GM12878 (cell line): ENCODE measurements around the gene FOXA2. TPM values are rescaled to one million over a fixed set of nuclear protein-coding genes. Genes with fewer than 3 reads are reported as not detected.

Experiments
- ATAC-seq: fragments of 200-7000 bp; cut with Tn5 transposase; 3 replicates; pipeline ENCODE4 v1.9.1; 2020; ENCODE audit warnings: mild to moderate bottlenecking, moderate library complexity
- BruUV-seq: library from RNA; stranded (reverse); fragments of 400-500 nt; replicated peaks from 2 replicates; lab custom pipeline; 2021; lab: Mats Ljungman, UMichigan
- CTCF ChIA-PET: fragments of 300-600 bp; sonication (Branson Sonifier 250); formaldehyde crosslinking; extraction: SDS; loops from one replicate; lab custom pipeline; 2021; ENCODE audit warnings: inconsistent platforms; lab: Yijun Ruan, JAX
- POLR2A ChIA-PET: fragments of 350-600 bp; formaldehyde crosslinking; extraction: SDS; loops from one replicate; lab custom pipeline; 2021; ENCODE audit warnings: inconsistent platforms; lab: Charles Lee
- RAD21 ChIA-PET: fragments of 300-600 bp; sonication (Branson Sonifier 250); formaldehyde crosslinking; loops from one replicate; lab custom pipeline; 2023; ENCODE audit warnings: antibody characterized with exemption; ENCODE audit not compliant: unreplicated experiment; lab: Charles Lee
- SMC1A ChIA-PET: fragments of 300-600 bp; sonication (Branson Sonifier 250); formaldehyde crosslinking; loops from one replicate; lab custom pipeline; 2023; ENCODE audit not compliant: unreplicated experiment, uncharacterized antibody; lab: Charles Lee
- DNase-seq: peaks from one replicate; pipeline ENCODE4 v3.0.0-alpha.2; 2011; ENCODE audit warnings: low read depth, low spot score
- FAIRE-seq: peaks from 3 replicates; lab custom pipeline; 2011; peaks lifted over from hg19 to GRCh38; lab: Jason Lieb, UNC
- H2AFZ ChIP-seq: 2 replicates; pipeline ENCODE4 v1.6.0; 2011; ENCODE audit warnings: low read depth, low read length, control low read depth; ENCODE audit not compliant: control insufficient read depth
- H3K27ac ChIP-seq: 2 replicates; pipeline ENCODE4 v1.5.1; 2011; ENCODE audit warnings: control low read depth; ENCODE audit not compliant: control insufficient read depth, insufficient read depth
- H3K27me3 ChIP-seq, 2 experiments: replicated peaks in 1 of 2; 2 replicates each; pipeline versions ENCODE4 v1.6.0 to v1.6.1; 2011; ENCODE audit warnings: low read length in 1 of 2; ENCODE audit not compliant: control insufficient read depth in 2 of 2, insufficient read depth in 2 of 2
- H3K36me3 ChIP-seq, 2 experiments: 2 replicates each; pipeline ENCODE4 v1.5.1; 2011; ENCODE audit warnings: low read length in 1 of 2; ENCODE audit not compliant: control insufficient read depth in 2 of 2, insufficient read depth in 2 of 2
- H3K4me1 ChIP-seq: 2 replicates; pipeline ENCODE4 v1.6.1; 2011; ENCODE audit warnings: mild to moderate bottlenecking, low read length, moderate library complexity, mixed read lengths; ENCODE audit not compliant: control insufficient read depth, insufficient read depth
- H3K4me2 ChIP-seq: 2 replicates; pipeline ENCODE4 v1.6.0; 2011; ENCODE audit warnings: control low read depth; ENCODE audit not compliant: control insufficient read depth, insufficient read depth
- H3K4me3 ChIP-seq: fragments of 200-600 bp; sonication (generic); 2 replicates; pipeline ENCODE4 v1.5.1; 2016
- H3K79me2 ChIP-seq: 2 replicates; pipeline ENCODE4 v1.6.0; 2011; ENCODE audit warnings: low read length; ENCODE audit not compliant: control insufficient read depth, insufficient read depth
- H3K9ac ChIP-seq: 2 replicates; pipeline ENCODE4 v1.8.0; 2011; ENCODE audit warnings: low read length, control low read depth, mixed read lengths; ENCODE audit not compliant: control insufficient read depth, insufficient read depth
- H3K9me3 ChIP-seq: replicated peaks from 3 replicates; pipeline ENCODE4 v1.5.1; 2011; ENCODE audit warnings: mild to moderate bottlenecking, low read length; ENCODE audit not compliant: control insufficient read depth, insufficient read depth
- H4K20me1 ChIP-seq: 2 replicates; pipeline ENCODE4 v1.6.0; 2011; ENCODE audit not compliant: control insufficient read depth, insufficient read depth
- BACH1 ChIP-seq: fragments of 450-650 bp; IDR thresholded peaks from 2 replicates; pipeline ENCODE4 v1.6.1; 2017; ENCODE audit warnings: mild to moderate bottlenecking, borderline replicate concordance
- BCLAF1 ChIP-seq: fragments of 450-650 bp; IDR thresholded peaks from 2 replicates; pipeline ENCODE4 v1.6.1; 2017; ENCODE audit warnings: antibody characterized with exemption, mild to moderate bottlenecking, moderate library complexity
- E2F8 ChIP-seq: fragments of 450-650 bp; IDR thresholded peaks from 2 replicates; pipeline ENCODE4 v1.6.1; 2018; ENCODE audit warnings: mild to moderate bottlenecking, low read depth, moderate library complexity; ENCODE audit not compliant: partially characterized antibody
- ETV6 ChIP-seq, 2 experiments: fragments of 450-650 bp in 1 of 2; IDR thresholded peaks in 1 of 2; conservative IDR thresholded peaks in 1 of 2; 2 replicates each; pipeline ENCODE4 v1.6.1; 2014; ENCODE audit warnings: antibody characterized with exemption in 1 of 2, borderline replicate concordance in 1 of 2, low read depth in 1 of 2, mild to moderate bottlenecking in 1 of 2, moderate library complexity in 1 of 2
- HSF1 ChIP-seq: fragments of 150-350 bp; IDR thresholded peaks from 2 replicates; pipeline ENCODE4 v1.6.1; 2014; ENCODE audit warnings: mild to moderate bottlenecking, low read depth, low read length
- MTA3 ChIP-seq: IDR thresholded peaks from 2 replicates; pipeline ENCODE4 v1.6.1; 2012; ENCODE audit warnings: low read length, inconsistent platforms, borderline replicate concordance
- NFXL1 ChIP-seq: fragments of 450-650 bp; IDR thresholded peaks from 2 replicates; pipeline ENCODE4 v1.6.1; 2017; ENCODE audit warnings: antibody characterized with exemption, mild to moderate bottlenecking, borderline replicate concordance
- NRF1 ChIP-seq: conservative IDR thresholded peaks from 2 replicates; pipeline ENCODE4 v1.6.1; 2011; ENCODE audit warnings: mild to moderate bottlenecking, low read depth, low read length, improper control_type of control experiment
- RAD21 ChIP-seq: IDR thresholded peaks from 2 replicates; pipeline ENCODE4 v1.6.1; 2011; ENCODE audit warnings: mild to moderate bottlenecking, low read depth, low read length, moderate library complexity; ENCODE audit not compliant: insufficient read depth
- SMARCA5 ChIP-seq: fragments of 450-650 bp; IDR thresholded peaks from 2 replicates; pipeline ENCODE4 v1.6.1; 2017; ENCODE audit warnings: mild to moderate bottlenecking
- ZBED1 ChIP-seq: IDR thresholded peaks from 2 replicates; pipeline ENCODE4 v1.6.1; 2016; ENCODE audit warnings: borderline replicate concordance
- ZBTB4 ChIP-seq: fragments of 450-650 bp; formaldehyde crosslinking; IDR thresholded peaks from 2 replicates; pipeline ENCODE4 v1.4.0; 2022; ENCODE audit warnings: mild to moderate bottlenecking, moderate library complexity
- ZNF217 ChIP-seq: fragments of 450-650 bp; IDR thresholded peaks from 2 replicates; pipeline ENCODE4 v1.6.1; 2017; ENCODE audit warnings: antibody characterized with exemption, mild to moderate bottlenecking
- ZNF24 ChIP-seq: fragments of 450-650 bp; IDR thresholded peaks from 2 replicates; pipeline ENCODE4 v1.6.1; 2017; ENCODE audit warnings: antibody characterized with exemption, mild to moderate bottlenecking
- WGBS: methylation state at CpG from one replicate; pipeline ENCODE4 v1.1.6; 2016; ENCODE audit warnings: low lambda C conversion rate; ENCODE audit not compliant: insufficient replicate concordance, insufficient coverage; ENCODE audit errors: missing lambda C conversion rate; 5-methylcytosine and 5-hydroxymethylcytosine counted together
- in situ Hi-C: fragments of 300-500 bp; cut with MboI; formaldehyde crosslinking; loops from 9 replicates; pipeline ENCODE4 v1.14.3; 2018; ENCODE audit warnings: mixed read lengths
- intact Hi-C: fragments of 100-400 bp; cut with micrococcal nuclease; formaldehyde crosslinking; loops from one replicate; pipeline ENCODE4 v1.14.2; 2022; ENCODE audit not compliant: unreplicated experiment
- polyA plus RNA-seq, 11 experiments: library from polyadenylated mRNA; depleted of rRNA in 4 of 11; unstranded in 6 of 11; stranded (reverse) in 5 of 11; fragments of >200 nt; fragmentation: Nextera tagmentation in 4 of 11; fragmentation: Illumina TruSeq in 1 of 11; extraction: Ambion mirVana in 4 of 11; extraction: Trizol in 1 of 11; gene quantifications; 1 replicate in 1 of 11; 2 replicates in 10 of 11; pipeline versions ENCODE4 v1.2.1 to v1.2.3, GENCODE V29; 2011 to 2016; ENCODE audit warnings: inconsistent platforms in 2 of 11, missing spikeins in 2 of 11, low read depth in 1 of 11
- total RNA-seq, 4 experiments: library from RNA; depleted of rRNA in 3 of 4; stranded (reverse); fragments of >200 nt in 3 of 4; fragmentation: Illumina TruSeq in 1 of 4; extraction: Trizol in 1 of 4; gene quantifications; 2 replicates each; pipeline versions ENCODE4 v1.2.1 to v1.2.3, GENCODE V29; 2013 to 2021

FOXA2 gene
- total and polyA plus RNA-seq, 10 of the 15 experiments (the other 5 are each of a cell fraction or from before 2014, with no cell fraction given), result not detected

- ATAC-seq, result no peak
- Histone ChIP-seq H3K4me1 (peaks cover 17% of the 10 kb centered on the region), H3K9me3 (peaks cover 1% of the 10 kb centered on the region; the same call in 1 of the 3 replicates), H3K36me3 (no peaks in the 10 kb centered on the region), H2AFZ (no peak overlapping the region), H4K20me1 (no peaks in the 10 kb centered on the region), H3K27ac (no peak overlapping the region), H3K4me3 (no peak overlapping the region), H3K9ac (no peak overlapping the region), H3K27me3 (peaks cover 3 to 10% of the 10 kb centered on the region in 2 experiments; a peak in 2 of 4 replicates), H3K4me2 (no peak overlapping the region), H3K79me2 (no peaks in the 10 kb centered on the region)
- SMC1A ChIA-PET, result no interaction called here
- intact Hi-C loops, result no loop called here
- WGBS, result 62% methylated on average over 3 of the region's 6 CpGs
- POLR2A ChIA-PET, result no interaction called here
- DNase-seq, result no peak
- RAD21 ChIA-PET, result no interaction called here
- no TSS peak for BruUV-seq
- FAIRE-seq, result no peak
- in situ Hi-C loops, result no loop called here
- CTCF ChIA-PET, result no interaction called here
- TF ChIP-seq HSF1 (no peak), BCLAF1 (no peak), RAD21 (no peak), NFXL1 (no peak), ZBTB4 (no peak), SMARCA5 (no peak), BACH1 (no peak), NRF1 (no peak), E2F8 (no peak), ZNF217 (no peak), MTA3 (no peak), ZBED1 (no peak), ZNF24 (no peak), ETV6 (conservative IDR thresholded peaks at IDR 0.05 in 1 of 2, IDR thresholded peaks at IDR 0.05 in 1 of 2; ENCODE audit: borderline replicate concordance in 1 of 2, low read depth in 1 of 2) (no peak)
Observed at GRCh38 chr20:22572491-22572890, 11.9 kb downstream of the FOXA2 start.
